ENCODE results near the gene GSTM4. TPM values are rescaled to one million over a fixed set of nuclear protein-coding genes. Genes with fewer than 3 reads are reported as not detected.

The GSTM4 gene
- total and polyA plus RNA-seq, 7 donors: 31.4 to 73.1 (median 48.6) TPM

DNA sequence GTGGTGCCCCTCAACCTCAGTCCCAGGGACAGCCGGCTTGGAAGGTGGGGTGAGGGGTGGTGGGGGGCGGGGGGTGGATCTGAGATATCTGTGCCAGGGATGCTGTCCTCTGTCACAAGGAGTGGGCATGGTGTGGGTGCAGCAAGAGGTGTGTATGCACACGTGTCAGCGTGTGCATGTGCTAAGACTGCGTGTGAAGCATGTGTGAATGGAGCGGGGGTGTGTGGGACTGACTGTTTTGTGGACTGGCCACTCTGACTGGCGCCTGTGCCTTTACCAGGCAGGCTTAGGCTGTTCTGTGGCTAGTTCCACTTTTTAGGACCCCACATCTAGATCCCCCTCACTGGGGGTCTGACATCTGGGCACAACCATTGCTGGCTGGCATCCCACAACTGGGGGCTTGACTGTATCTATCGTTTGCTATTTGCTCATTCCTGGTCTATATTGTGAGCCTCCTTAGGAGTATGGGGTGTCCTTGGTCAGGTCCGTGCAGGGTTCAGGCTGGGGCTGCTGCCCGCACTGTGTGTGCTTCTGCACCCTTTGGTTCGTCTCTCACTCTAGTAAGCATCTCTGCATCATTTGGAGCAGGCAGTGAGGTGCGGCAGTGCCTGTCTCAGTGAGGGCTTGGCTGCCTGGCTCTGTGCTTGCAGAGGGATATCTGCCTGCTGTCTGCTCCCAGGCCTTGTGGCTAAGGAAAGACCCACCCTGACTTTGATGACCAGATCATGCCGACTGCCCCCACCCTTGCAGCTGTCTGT lies 34.3 kb upstream of the GSTM4 start:
- peaks cover 0 to 60% (median 45%) of the 10 kb centered on the region in 4 donors for H3K4me1 ChIP-seq
- TF ChIP-seq POLR2AphosphoS5 (IDR thresholded peaks at IDR 0.05) (no peak), EP300 (IDR thresholded peaks at IDR 0.05) (no peak), CTCF (IDR thresholded peaks at IDR 0.05) (no peak), POLR2A (IDR thresholded peaks at IDR 0.05) (no peak)
- H3K36me3 ChIP-seq: peaks cover 0 to 5% (median 2%) of the 10 kb centered on the region in 4 donors
- H3K27ac ChIP-seq: peak overlapping the region; percentile 75 to 83 (median 80)
- intact Hi-C loops (cut with DNase I): no loop called here
- no peaks in the 10 kb centered on the region for H3K9me3 ChIP-seq
- WGBS, 2 donors: 46 to 50% methylated on average over 13 of the region's 13 CpGs
- H3K27me3 ChIP-seq: no peaks in the 10 kb centered on the region
- peak overlapping the region; percentile 41 to 73 (median 59) for H3K4me3 ChIP-seq
- no peak for DNase-seq

GRCh38 chr1:109622137-109622892 lies 33.6 kb upstream of the GSTM4 start:
- H3K9me3 ChIP-seq: no peaks in the 10 kb centered on the region
- no peaks in the 10 kb centered on the region for H3K27me3 ChIP-seq
- no peak for DNase-seq
- H3K4me3 ChIP-seq: no peak overlapping the region
- WGBS, 2 donors: 87 to 91% methylated on average over 11 of the region's 11 CpGs
- peak overlapping the region in 1 of 4 donors; percentile 16 for H3K27ac ChIP-seq
- peaks cover 0 to 13% (median 9%) of the 10 kb centered on the region in 4 donors for H3K36me3 ChIP-seq
- H3K4me1 ChIP-seq: peaks cover 0 to 59% (median 45%) of the 10 kb centered on the region in 4 donors
- intact Hi-C loops (cut with DNase I): no loop called here
- TF ChIP-seq POLR2AphosphoS5 (IDR thresholded peaks at IDR 0.05): no peak
- TF ChIP-seq CTCF (IDR thresholded peaks at IDR 0.05): no peak
- no peak for TF ChIP-seq EP300 (IDR thresholded peaks at IDR 0.05)
- no peak for TF ChIP-seq POLR2A (IDR thresholded peaks at IDR 0.05)

DNA sequence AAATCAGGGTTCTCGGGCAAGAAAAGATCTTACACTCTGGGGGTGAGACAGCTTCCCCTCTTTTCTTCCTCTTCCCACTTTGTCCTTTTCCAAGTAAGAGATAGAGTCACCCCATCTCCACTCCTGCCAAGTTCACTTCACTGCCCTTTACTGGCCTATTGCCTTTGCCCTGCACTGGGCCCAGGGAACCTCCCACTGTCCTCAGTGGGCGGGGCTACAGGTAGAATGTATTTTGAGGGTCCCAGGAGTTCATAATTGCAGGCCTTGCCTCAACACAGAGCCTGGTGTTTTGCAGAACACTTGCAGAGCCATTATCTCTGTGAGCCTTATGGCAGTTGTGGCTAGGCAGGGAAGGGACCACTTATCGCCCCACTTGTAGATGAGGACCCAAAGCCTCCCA lies 33.0 kb upstream of the GSTM4 start:
- H3K4me3 ChIP-seq: no peak overlapping the region
- H3K4me1 ChIP-seq: peaks cover 0 to 54% (median 43%) of the 10 kb centered on the region in 4 donors
- peaks cover 5 to 19% (median 9%) of the 10 kb centered on the region in 4 donors for H3K36me3 ChIP-seq
- TF ChIP-seq POLR2A (IDR thresholded peaks at IDR 0.05) (no peak), EP300 (IDR thresholded peaks at IDR 0.05) (no peak), POLR2AphosphoS5 (IDR thresholded peaks at IDR 0.05) (no peak), CTCF (IDR thresholded peaks at IDR 0.05) (no peak)
- H3K27me3 ChIP-seq: no peaks in the 10 kb centered on the region
- no peak overlapping the region for H3K27ac ChIP-seq
- no peak for DNase-seq
- no peaks in the 10 kb centered on the region for H3K9me3 ChIP-seq
- intact Hi-C loops (cut with DNase I): no loop called here
- WGBS, 2 donors: 91 to 93% methylated on average over 3 of the region's 3 CpGs

GRCh38 chr1:109623601-109624161 lies 32.2 kb upstream of the GSTM4 start:
- Histone ChIP-seq H3K4me1 (peaks cover 0 to 54% (median 43%) of the 10 kb centered on the region in 4 donors), H3K4me3 (no peak overlapping the region), H3K36me3 (peaks cover 6 to 25% (median 16%) of the 10 kb centered on the region in 4 donors), H3K27me3 (no peaks in the 10 kb centered on the region), H3K9me3 (no peaks in the 10 kb centered on the region), H3K27ac (peak overlapping the region in 3 of 4 donors; percentile 0 to 31 (median 27))
- 66 to 87% methylated on average over 11 of the region's 11 CpGs for WGBS, 2 donors
- intact Hi-C loops (cut with DNase I): no loop called here
- TF ChIP-seq EP300 (IDR thresholded peaks at IDR 0.05) (no peak), CTCF (IDR thresholded peaks at IDR 0.05) (no peak), POLR2A (IDR thresholded peaks at IDR 0.05) (no peak), POLR2AphosphoS5 (IDR thresholded peaks at IDR 0.05) (no peak)
- DNase-seq: no peak
